ENCODE data around the gene PALD1.

The PALD1 gene

DNA sequence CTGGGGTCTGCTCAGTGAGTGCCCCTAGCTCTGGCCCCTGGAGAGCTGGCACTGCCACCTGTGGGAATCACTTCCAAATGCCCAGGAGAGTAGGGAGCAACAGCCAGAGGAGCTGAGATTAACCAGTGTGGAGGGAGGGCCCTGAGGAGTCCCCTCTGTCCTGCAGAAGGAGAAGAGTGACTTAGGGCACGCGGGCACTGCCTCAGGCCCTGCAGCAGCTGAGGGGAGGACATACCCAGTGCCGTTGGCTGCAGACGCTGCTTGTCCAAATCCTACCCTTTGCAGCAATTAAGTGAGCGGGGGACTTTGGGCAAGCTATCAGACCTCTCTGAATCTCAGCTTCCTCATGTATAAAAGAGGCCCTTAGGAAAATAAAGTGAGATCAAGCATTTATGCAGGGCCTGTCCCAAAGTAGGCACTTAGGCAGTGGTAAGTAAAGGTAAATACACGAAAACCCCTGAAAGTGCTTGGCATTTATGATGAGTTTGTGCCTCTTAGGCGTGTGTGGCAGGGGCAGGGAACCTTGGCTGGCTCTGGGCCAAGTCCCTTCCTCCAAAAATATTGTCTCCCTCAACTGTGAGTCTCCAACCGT is 107.1 kb downstream of the PALD1 start:
- H3K79me2 ChIP-seq (ENCODE audit: insufficient read depth, low read length), result no peaks in the 10 kb centered on the region
- no peaks in the 10 kb centered on the region for H3K27me3 ChIP-seq (ENCODE audit: low read length)
- no peak overlapping the region for H2AFZ ChIP-seq (ENCODE audit: low read depth, low read length, severe bottlenecking)
- no peak overlapping the region for H3K9ac ChIP-seq (ENCODE audit: low read length)
- no peaks in the 10 kb centered on the region for H3K9me3 ChIP-seq (ENCODE audit: insufficient read depth, low read length)
- no peak overlapping the region for H3K4me2 ChIP-seq (ENCODE audit: low read depth, low read length, poor library complexity, severe bottlenecking)
- H3F3A ChIP-seq (ENCODE audit: insufficient read depth), result no peaks in the 10 kb centered on the region
- H3K27ac ChIP-seq (ENCODE audit: low read depth, low read length), result no peak overlapping the region
- H4K20me1 ChIP-seq (ENCODE audit: low read depth, low read length), result no peaks in the 10 kb centered on the region
- no peak overlapping the region for H3K4me3 ChIP-seq (ENCODE audit: insufficient read depth, low read length, poor library complexity, severe bottlenecking)
- no peaks in the 10 kb centered on the region for H3K9me2 ChIP-seq (replicated peaks; ENCODE audit: insufficient read depth, low read length)
- no peaks in the 10 kb centered on the region for H3K36me3 ChIP-seq (ENCODE audit: low read length)
- TF ChIP-seq, protein P1, sequence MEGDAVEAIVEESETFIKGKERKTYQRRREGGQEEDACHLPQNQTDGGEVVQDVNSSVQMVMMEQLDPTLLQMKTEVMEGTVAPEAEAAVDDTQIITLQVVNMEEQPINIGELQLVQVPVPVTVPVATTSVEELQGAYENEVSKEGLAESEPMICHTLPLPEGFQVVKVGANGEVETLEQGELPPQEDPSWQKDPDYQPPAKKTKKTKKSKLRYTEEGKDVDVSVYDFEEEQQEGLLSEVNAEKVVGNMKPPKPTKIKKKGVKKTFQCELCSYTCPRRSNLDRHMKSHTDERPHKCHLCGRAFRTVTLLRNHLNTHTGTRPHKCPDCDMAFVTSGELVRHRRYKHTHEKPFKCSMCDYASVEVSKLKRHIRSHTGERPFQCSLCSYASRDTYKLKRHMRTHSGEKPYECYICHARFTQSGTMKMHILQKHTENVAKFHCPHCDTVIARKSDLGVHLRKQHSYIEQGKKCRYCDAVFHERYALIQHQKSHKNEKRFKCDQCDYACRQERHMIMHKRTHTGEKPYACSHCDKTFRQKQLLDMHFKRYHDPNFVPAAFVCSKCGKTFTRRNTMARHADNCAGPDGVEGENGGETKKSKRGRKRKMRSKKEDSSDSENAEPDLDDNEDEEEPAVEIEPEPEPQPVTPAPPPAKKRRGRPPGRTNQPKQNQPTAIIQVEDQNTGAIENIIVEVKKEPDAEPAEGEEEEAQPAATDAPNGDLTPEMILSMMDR (IDR thresholded peaks at IDR 0.05; ENCODE audit: insufficient read depth, low read length, poor library complexity, severe bottlenecking), result no peak
- no peak for TF ChIP-seq EZH2phosphoT487 (conservative IDR thresholded peaks at IDR 0.05; ENCODE audit: low read length)

DNA sequence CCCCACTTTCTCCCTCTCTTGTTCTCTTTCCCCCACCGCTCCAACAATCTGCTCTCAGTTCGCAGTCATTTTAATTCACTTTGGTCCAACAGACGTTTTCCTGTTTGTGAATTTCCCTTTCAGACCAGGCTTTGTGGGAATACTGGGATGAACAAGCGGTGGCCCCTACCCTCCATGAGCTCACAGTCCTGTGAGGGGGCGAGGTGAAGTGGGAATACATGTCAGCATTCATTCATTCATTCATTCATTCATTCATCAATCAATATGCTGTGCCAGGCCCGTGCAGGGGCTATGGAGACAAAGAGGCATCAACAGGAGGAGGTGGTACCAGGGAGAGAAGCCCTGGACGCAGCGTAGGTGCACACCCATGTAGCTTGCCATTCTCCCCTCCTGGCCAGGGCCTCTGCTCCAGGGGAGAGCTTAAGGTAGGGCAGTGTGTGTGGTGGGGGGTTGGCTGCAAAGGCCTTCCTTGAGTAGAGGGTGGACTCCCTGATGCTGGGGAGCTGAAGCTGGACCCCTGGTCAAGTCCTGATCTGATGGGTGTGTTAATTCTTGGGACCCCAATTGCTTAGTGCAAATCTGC is 107.9 kb downstream of the PALD1 start:
- Histone ChIP-seq H4K20me1 (ENCODE audit: low read depth, low read length) (no peaks in the 10 kb centered on the region), H3K9me2 (replicated peaks; ENCODE audit: insufficient read depth, low read length) (no peaks in the 10 kb centered on the region), H3K36me3 (ENCODE audit: low read length) (no peaks in the 10 kb centered on the region), H3K9ac (ENCODE audit: low read length) (no peak overlapping the region), H2AFZ (ENCODE audit: low read depth, low read length, severe bottlenecking) (no peak overlapping the region), H3K27ac (ENCODE audit: low read depth, low read length) (no peak overlapping the region), H3F3A (ENCODE audit: insufficient read depth) (no peaks in the 10 kb centered on the region), H3K9me3 (ENCODE audit: insufficient read depth, low read length) (no peaks in the 10 kb centered on the region), H3K4me2 (ENCODE audit: low read depth, low read length, poor library complexity, severe bottlenecking) (no peak overlapping the region), H3K4me3 (ENCODE audit: insufficient read depth, low read length, poor library complexity, severe bottlenecking) (no peak overlapping the region), H3K27me3 (ENCODE audit: low read length) (no peaks in the 10 kb centered on the region), H3K79me2 (ENCODE audit: insufficient read depth, low read length) (no peaks in the 10 kb centered on the region)
- no peak for TF ChIP-seq EZH2phosphoT487 (conservative IDR thresholded peaks at IDR 0.05; ENCODE audit: low read length)
- TF ChIP-seq, protein P1 (IDR thresholded peaks at IDR 0.05; ENCODE audit: insufficient read depth, low read length, poor library complexity, severe bottlenecking), result no peak

DNA sequence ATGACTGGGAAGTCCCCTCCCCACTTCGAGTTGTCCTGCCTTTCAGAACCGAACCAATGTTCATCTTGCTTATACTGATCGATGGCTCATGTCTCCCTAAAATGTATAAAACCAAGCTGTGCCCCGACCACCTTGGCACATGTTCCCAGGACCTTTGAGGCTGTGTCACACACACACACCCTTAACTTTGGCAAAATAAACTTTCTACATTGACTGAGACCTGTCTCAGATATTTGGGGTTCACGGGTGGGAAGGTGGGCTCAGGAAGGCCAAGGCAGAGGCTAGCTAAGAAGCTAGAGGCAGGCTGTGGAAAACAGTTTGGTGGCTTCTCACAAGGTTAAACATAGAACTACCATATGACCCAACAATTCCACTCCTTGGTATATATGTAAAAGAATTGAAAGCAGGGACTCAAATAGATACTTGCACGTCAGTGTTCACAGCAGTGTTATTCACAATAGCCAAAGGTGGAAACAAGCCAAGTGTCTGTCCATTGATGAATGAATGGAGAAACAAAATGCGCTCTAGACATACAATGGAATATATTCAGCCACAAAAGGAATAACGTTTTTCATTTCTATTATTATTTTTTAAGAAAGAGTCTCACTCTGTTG is 108.6 kb downstream of the PALD1 start:
- TF ChIP-seq EZH2phosphoT487 (conservative IDR thresholded peaks at IDR 0.05; ENCODE audit: low read length), result no peak
- TF ChIP-seq, protein P1 (IDR thresholded peaks at IDR 0.05; ENCODE audit: insufficient read depth, low read length, poor library complexity, severe bottlenecking), result no peak
- H3K79me2 ChIP-seq (ENCODE audit: insufficient read depth, low read length), result no peaks in the 10 kb centered on the region
- H3K9me2 ChIP-seq (replicated peaks; ENCODE audit: insufficient read depth, low read length), result no peaks in the 10 kb centered on the region
- H3K27ac ChIP-seq (ENCODE audit: low read depth, low read length), result no peak overlapping the region
- H3K9ac ChIP-seq (ENCODE audit: low read length), result no peak overlapping the region
- H4K20me1 ChIP-seq (ENCODE audit: low read depth, low read length), result no peaks in the 10 kb centered on the region
- H2AFZ ChIP-seq (ENCODE audit: low read depth, low read length, severe bottlenecking), result no peak overlapping the region
- no peaks in the 10 kb centered on the region for H3K27me3 ChIP-seq (ENCODE audit: low read length)
- H3K36me3 ChIP-seq (ENCODE audit: low read length), result no peaks in the 10 kb centered on the region
- H3F3A ChIP-seq (ENCODE audit: insufficient read depth), result no peaks in the 10 kb centered on the region
- H3K4me2 ChIP-seq (ENCODE audit: low read depth, low read length, poor library complexity, severe bottlenecking), result no peak overlapping the region
- no peaks in the 10 kb centered on the region for H3K9me3 ChIP-seq (ENCODE audit: insufficient read depth, low read length)
- H3K4me3 ChIP-seq (ENCODE audit: insufficient read depth, low read length, poor library complexity, severe bottlenecking), result no peak overlapping the region

Measured in SU-DHL-6 (cell line).